SK-N-SH treated with all-trans-retinoic acid at 6 μM for 48 hours (cell line): Measurements from ENCODE around the gene ACTL6B.

Experiments used
- ARNTL ChIP-seq: fragments of 450-650 bp; formaldehyde crosslinking; IDR thresholded peaks from 2 replicates; pipeline ENCODE4 v1.5.0; 2020; ENCODE audit warnings: low read depth, mild to moderate bottlenecking, moderate library complexity, borderline replicate concordance
- CREB5 ChIP-seq: fragments of 250-450 bp; sonication (Bioruptor Pico); IDR thresholded peaks from 2 replicates; pipeline ENCODE4 v1.5.1; 2020; ENCODE audit warnings: low read depth, mild to moderate bottlenecking, moderate library complexity
- CSDC2 ChIP-seq: fragments of 250-450 bp; sonication (Bioruptor Pico); IDR thresholded peaks from 2 replicates; pipeline ENCODE4 v1.5.0; 2020; ENCODE audit warnings: mild to moderate bottlenecking, moderate library complexity
- CSRNP3 ChIP-seq: fragments of 250-450 bp; sonication (Bioruptor Pico); IDR thresholded peaks from 2 replicates; pipeline ENCODE4 v1.5.1; 2021; ENCODE audit warnings: mild to moderate bottlenecking, moderate library complexity
- ESRRG ChIP-seq: fragments of 250-450 bp; sonication (Bioruptor Pico); IDR thresholded peaks from 2 replicates; pipeline ENCODE4 v1.6.1; 2021; ENCODE audit warnings: mild to moderate bottlenecking
- OSR1 ChIP-seq: fragments of 250-450 bp; sonication (Bioruptor Pico); IDR thresholded peaks from 2 replicates; pipeline ENCODE4 v1.8.0; 2022; ENCODE audit warnings: moderate library complexity, mild to moderate bottlenecking, inconsistent platforms
- RARB ChIP-seq: fragments of 250-450 bp; sonication (Bioruptor Pico); IDR thresholded peaks from 2 replicates; pipeline ENCODE4 v1.8.0; 2021; ENCODE audit warnings: mild to moderate bottlenecking, moderate library complexity
- TCF4 ChIP-seq: fragments of 250-450 bp; sonication (Bioruptor Pico); IDR thresholded peaks from 2 replicates; pipeline ENCODE4 v1.8.0; 2021; ENCODE audit warnings: mild to moderate bottlenecking, moderate library complexity, borderline replicate concordance
- ZFP3 ChIP-seq: fragments of 250-450 bp; sonication (Bioruptor Pico); IDR thresholded peaks from 2 replicates; pipeline ENCODE4 v1.5.0; 2020; ENCODE audit warnings: mild to moderate bottlenecking, moderate library complexity
- ZFP30 ChIP-seq: fragments of 450-650 bp; formaldehyde crosslinking; IDR thresholded peaks from 2 replicates; pipeline ENCODE4 v1.5.0; 2022; ENCODE audit warnings: mild to moderate bottlenecking, moderate library complexity
- ZNF70 ChIP-seq: fragments of 450-650 bp; formaldehyde crosslinking; IDR thresholded peaks from 2 replicates; pipeline ENCODE4 v1.5.0; 2020; ENCODE audit warnings: mild to moderate bottlenecking, moderate library complexity
- ZNF8 ChIP-seq: fragments of 450-650 bp; formaldehyde crosslinking; IDR thresholded peaks from 2 replicates; pipeline ENCODE4 v1.5.0; 2020; ENCODE audit warnings: mild to moderate bottlenecking, moderate library complexity

DNA sequence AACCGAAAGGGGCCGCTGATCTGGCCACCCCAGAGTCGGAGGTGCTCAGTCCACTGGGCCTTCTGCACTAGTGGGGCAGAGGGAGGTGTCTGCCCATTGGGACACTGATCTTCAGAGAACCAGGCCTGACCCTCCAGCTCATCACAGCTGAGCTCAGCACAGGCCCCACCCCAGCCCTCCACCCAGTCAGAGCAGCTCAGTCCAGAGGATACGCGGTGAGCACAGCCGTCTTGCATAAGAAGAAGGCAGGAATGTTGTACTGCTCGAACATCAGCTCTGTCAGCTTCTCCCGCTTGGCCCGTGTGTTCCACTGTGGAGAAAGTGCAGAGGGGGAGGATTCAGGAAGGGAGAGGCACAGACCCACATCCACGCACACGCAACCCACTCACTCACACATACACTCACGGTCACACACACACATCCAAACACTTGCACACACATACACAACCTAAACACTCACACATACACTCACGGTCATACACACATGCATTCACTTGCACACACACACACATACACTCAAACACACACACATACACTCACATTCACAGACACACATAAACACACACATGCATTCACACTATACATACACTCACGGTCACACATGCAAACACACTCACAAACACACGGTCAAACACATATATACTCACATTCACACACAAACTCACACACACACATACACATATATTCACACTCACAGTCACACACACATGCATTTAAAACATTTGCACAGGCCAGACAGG, 6.3 kb downstream of the ACTL6B start:
- TF ChIP-seq ZNF8 (CRISPR knock-in tag) (no peak), CSRNP3 (CRISPR knock-in tag) (no peak), CREB5 (CRISPR knock-in tag) (no peak), ZFP30 (CRISPR knock-in tag) (no peak), RARB (no peak), ZFP3 (CRISPR knock-in tag) (no peak), TCF4 (CRISPR knock-in tag) (no peak), CSDC2 (CRISPR knock-in tag) (no peak), ESRRG (CRISPR knock-in tag) (no peak), ZNF70 (CRISPR knock-in tag) (no peak), ARNTL (CRISPR knock-in tag) (no peak), OSR1 (CRISPR knock-in tag) (no peak)
